K562 (cell line): Measurements from ENCODE around the gene KMT5B.

ENCODE experiments used
- RFX5 ChIP-seq: IDR thresholded peaks from 2 replicates; pipeline ENCODE4 v1.6.1; 2011; ENCODE audit warnings: low read depth, mild to moderate bottlenecking, improper control_type of control experiment, low read length
- TF ChIP-seq, protein P1 (sequence below), 3 experiments: IDR thresholded peaks in 2 of 3; conservative IDR thresholded peaks in 1 of 3; 2 replicates each; pipeline ENCODE4 v1.5.1; 2011 to 2012; ENCODE audit warnings: low read length in 3 of 3, mild to moderate bottlenecking in 3 of 3, control low read depth in 2 of 3, improper control_type of control experiment in 1 of 3, inconsistent platforms in 1 of 3, low read depth in 1 of 3, mixed read lengths in 1 of 3, moderate library complexity in 1 of 3; ENCODE audit not compliant: insufficient read depth in 2 of 3

DNA sequence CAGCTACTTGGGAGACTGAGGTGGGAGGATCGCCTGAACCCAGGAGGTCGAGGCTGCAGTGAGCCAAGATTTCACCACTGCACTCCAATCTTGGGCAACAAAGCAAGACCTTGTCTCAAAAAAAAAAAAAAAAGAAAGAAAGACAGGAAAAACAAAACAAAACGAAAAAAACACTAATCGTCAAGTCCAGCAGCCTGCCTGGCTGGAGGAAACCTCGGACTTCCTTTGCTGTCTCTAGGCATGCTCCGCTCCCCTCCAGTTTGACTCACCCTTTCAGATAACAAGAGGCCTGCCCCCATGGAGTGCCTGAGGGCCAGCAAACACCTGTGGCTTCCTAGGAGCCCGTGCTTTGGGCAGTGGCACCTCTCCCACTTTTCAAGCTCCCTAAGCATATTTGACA lies 63.1 kb downstream of the KMT5B start:
- TF ChIP-seq, protein P1, sequence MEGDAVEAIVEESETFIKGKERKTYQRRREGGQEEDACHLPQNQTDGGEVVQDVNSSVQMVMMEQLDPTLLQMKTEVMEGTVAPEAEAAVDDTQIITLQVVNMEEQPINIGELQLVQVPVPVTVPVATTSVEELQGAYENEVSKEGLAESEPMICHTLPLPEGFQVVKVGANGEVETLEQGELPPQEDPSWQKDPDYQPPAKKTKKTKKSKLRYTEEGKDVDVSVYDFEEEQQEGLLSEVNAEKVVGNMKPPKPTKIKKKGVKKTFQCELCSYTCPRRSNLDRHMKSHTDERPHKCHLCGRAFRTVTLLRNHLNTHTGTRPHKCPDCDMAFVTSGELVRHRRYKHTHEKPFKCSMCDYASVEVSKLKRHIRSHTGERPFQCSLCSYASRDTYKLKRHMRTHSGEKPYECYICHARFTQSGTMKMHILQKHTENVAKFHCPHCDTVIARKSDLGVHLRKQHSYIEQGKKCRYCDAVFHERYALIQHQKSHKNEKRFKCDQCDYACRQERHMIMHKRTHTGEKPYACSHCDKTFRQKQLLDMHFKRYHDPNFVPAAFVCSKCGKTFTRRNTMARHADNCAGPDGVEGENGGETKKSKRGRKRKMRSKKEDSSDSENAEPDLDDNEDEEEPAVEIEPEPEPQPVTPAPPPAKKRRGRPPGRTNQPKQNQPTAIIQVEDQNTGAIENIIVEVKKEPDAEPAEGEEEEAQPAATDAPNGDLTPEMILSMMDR (IDR thresholded peaks at IDR 0.05 in 2 of 3, conservative IDR thresholded peaks at IDR 0.05 in 1 of 3; ENCODE audit: insufficient read depth in 2 of 3, low read depth in 1 of 3, low read length in 3 of 3), result no peak
- TF ChIP-seq RFX5, result no peak
